Type B pancreatic cell (in vitro differentiated cells): Measurements from ENCODE around the gene ULK4. TPM values are rescaled to one million over a fixed set of nuclear protein-coding genes. Genes with fewer than 3 reads are reported as not detected.

ENCODE experiments used
- DNase-seq: peaks from one replicate; pipeline ENCODE4 v3.0.0; 2021; ENCODE audit warnings: mixed read lengths; ENCODE audit not compliant: unreplicated experiment; ENCODE audit errors: extremely low spot score
- H3K27ac Mint-ChIP-seq: 2 replicates; pipeline ENCODE4 v1.8.0; 2021; ENCODE audit warnings: mild to moderate bottlenecking, mixed read lengths
- H3K27me3 Mint-ChIP-seq: 2 replicates; pipeline ENCODE4 v1.8.0; 2021; ENCODE audit warnings: mixed read lengths
- H3K36me3 Mint-ChIP-seq: 2 replicates; pipeline ENCODE4 v1.8.0; 2021; ENCODE audit warnings: mixed read lengths
- H3K4me1 Mint-ChIP-seq: one replicate; pipeline ENCODE4 v1.8.0; 2021; ENCODE audit warnings: mixed read lengths; ENCODE audit not compliant: unreplicated experiment
- H3K4me3 Mint-ChIP-seq: 2 replicates; pipeline ENCODE4 v1.8.0; 2021; ENCODE audit warnings: mild to moderate bottlenecking, mixed read lengths
- H3K9me3 Mint-ChIP-seq: 2 replicates; pipeline ENCODE4 v1.8.0; 2021; ENCODE audit warnings: mixed read lengths
- total RNA-seq: library from RNA; stranded (reverse); gene quantifications from 2 replicates; pipeline ENCODE4 v1.2.1, GENCODE V29; 2021; ENCODE audit warnings: low replicate concordance
- TF ChIP-seq, protein P1 (sequence below): fragments of 200-600 bp; sonication (generic); conservative IDR thresholded peaks from 2 replicates; pipeline ENCODE4 v1.5.0; 2021; ENCODE audit warnings: antibody characterized with exemption, mild to moderate bottlenecking

The ULK4 gene
- total RNA-seq, 1 donor from 2014 or later = 10.7 TPM

GRCh38 chr3:41956574-41956973, 5.3 kb downstream of the ULK4 start:
- no peak for DNase-seq
- H3K4me3 Mint-ChIP-seq = no peak overlapping the region
- TF ChIP-seq, protein P1, sequence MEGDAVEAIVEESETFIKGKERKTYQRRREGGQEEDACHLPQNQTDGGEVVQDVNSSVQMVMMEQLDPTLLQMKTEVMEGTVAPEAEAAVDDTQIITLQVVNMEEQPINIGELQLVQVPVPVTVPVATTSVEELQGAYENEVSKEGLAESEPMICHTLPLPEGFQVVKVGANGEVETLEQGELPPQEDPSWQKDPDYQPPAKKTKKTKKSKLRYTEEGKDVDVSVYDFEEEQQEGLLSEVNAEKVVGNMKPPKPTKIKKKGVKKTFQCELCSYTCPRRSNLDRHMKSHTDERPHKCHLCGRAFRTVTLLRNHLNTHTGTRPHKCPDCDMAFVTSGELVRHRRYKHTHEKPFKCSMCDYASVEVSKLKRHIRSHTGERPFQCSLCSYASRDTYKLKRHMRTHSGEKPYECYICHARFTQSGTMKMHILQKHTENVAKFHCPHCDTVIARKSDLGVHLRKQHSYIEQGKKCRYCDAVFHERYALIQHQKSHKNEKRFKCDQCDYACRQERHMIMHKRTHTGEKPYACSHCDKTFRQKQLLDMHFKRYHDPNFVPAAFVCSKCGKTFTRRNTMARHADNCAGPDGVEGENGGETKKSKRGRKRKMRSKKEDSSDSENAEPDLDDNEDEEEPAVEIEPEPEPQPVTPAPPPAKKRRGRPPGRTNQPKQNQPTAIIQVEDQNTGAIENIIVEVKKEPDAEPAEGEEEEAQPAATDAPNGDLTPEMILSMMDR = no peak
- no peaks in the 10 kb centered on the region for H3K27me3 Mint-ChIP-seq
- H3K36me3 Mint-ChIP-seq = peaks cover 3% of the 10 kb centered on the region
- no peak overlapping the region for H3K27ac Mint-ChIP-seq
- no peaks in the 10 kb centered on the region for H3K9me3 Mint-ChIP-seq
- H3K4me1 Mint-ChIP-seq = peaks cover 9% of the 10 kb centered on the region

DNA sequence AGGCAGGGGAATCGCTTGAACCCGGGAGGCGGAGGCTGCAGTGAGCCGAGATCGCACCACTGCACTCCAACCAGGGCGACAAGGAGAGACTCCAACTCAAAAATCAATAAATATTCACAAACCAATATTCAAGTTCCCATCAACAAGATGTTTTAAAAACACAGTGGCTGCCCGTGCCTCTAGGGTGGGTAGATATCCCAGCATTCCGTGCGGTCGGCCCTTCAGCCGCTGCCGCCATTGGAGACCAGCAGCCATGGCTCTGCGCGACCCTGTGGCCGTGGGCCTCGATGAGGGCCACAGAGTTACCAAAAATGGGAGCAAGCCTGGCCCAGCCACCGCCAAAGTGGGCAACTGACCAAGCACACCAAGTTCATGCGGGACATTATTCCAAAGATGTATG, 6.7 kb downstream of the ULK4 start:
- Mint-ChIP-seq H3K36me3 (peaks cover 7% of the 10 kb centered on the region), H3K27ac (no peak overlapping the region), H3K4me3 (no peak overlapping the region), H3K27me3 (no peaks in the 10 kb centered on the region), H3K4me1 (no peaks in the 10 kb centered on the region), H3K9me3 (no peaks in the 10 kb centered on the region)
- TF ChIP-seq, protein P1 = no peak
- DNase-seq = no peak

DNA sequence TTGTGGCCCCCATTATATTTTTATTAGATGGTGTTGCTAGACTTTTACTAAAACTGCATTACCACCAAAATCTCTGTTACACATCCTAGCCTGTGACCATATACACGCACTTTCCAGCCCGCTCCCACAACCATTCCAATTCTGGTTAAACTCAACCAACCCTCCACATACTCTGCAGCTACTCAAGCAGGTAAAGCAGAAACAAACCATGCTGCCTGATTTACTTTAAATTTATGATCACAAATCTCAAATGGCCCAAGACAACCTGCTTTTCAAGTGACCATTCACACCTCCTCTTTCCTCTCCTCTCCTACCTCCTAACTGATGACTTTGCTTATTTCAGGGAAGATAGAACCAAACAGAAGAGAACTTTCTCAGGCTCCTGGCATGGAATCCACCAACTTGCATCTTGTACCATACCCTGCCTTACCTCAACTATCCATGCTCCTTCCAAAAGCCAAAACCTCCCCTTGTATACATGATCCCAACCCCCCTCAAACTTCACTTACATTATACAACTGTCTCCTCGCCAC, 18.5 kb downstream of the ULK4 start:
- no peaks in the 10 kb centered on the region for H3K27me3 Mint-ChIP-seq
- TF ChIP-seq, protein P1 = no peak

DNA sequence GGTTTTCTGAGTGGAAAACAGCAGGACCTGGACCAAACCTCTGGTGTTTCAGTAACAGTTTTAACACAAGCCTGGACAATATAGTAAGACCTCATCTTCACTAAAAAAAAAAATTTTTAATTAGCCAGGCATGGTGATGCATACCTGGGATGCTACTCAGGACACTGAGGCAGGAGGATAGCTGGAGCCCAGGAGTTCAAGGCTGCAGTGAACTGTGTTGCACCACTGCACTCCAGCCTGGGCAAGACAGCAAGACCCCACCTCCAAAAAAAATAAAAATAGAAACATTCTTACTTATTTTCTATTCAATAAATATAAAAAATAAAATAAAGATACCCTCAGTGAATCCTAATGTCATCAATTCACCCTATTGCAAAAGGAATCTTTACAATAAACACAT, 21.5 kb downstream of the ULK4 start:
- Mint-ChIP-seq H3K4me3 (no peak overlapping the region), H3K36me3 (peaks cover 4% of the 10 kb centered on the region), H3K27me3 (no peaks in the 10 kb centered on the region), H3K27ac (no peak overlapping the region), H3K4me1 (peaks cover 7% of the 10 kb centered on the region), H3K9me3 (no peaks in the 10 kb centered on the region)
- DNase-seq = no peak
- TF ChIP-seq, protein P1 = no peak

More for the DNA sequence above, 18.5 kb downstream of the ULK4 start:
- no peak for DNase-seq
- peaks cover 6% of the 10 kb centered on the region for H3K36me3 Mint-ChIP-seq
- H3K27ac Mint-ChIP-seq = no peak overlapping the region
- H3K4me3 Mint-ChIP-seq = no peak overlapping the region
- H3K9me3 Mint-ChIP-seq = no peaks in the 10 kb centered on the region
- H3K4me1 Mint-ChIP-seq = peaks cover 7% of the 10 kb centered on the region

GRCh38 chr3:41936384-41936783, 25.5 kb downstream of the ULK4 start:
- H3K36me3 Mint-ChIP-seq = peaks cover 9% of the 10 kb centered on the region
- DNase-seq = no peak
- no peaks in the 10 kb centered on the region for H3K27me3 Mint-ChIP-seq
- TF ChIP-seq, protein P1 = no peak
- H3K4me3 Mint-ChIP-seq = no peak overlapping the region
- no peak overlapping the region for H3K27ac Mint-ChIP-seq
- H3K9me3 Mint-ChIP-seq = no peaks in the 10 kb centered on the region
- no peaks in the 10 kb centered on the region for H3K4me1 Mint-ChIP-seq

DNA sequence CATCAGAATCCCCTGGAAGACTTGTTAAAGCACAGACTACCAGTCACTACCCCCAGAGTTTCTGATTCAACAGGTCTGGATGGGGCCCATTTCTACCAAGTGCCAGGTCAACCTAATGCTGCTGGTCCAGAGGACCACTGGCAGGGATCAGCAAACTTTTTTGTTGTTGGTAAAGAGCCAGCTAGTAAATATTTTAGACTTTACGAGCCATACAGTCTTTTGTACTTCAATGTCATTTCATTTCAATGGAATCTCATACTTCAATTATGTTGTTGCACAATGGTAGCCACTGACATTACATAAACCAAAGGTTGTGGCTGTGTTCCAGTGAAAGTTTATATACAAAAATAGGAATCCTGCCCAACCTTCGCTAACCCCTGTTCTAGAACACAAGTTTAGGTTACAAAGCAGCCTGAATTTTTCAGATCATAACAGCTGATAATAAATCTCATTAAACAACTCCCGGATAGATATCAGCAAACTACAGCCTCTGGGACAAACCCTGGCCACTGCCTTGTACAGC, 28.7 kb downstream of the ULK4 start:
- no peak overlapping the region for H3K4me3 Mint-ChIP-seq
- H3K27me3 Mint-ChIP-seq = no peaks in the 10 kb centered on the region
- TF ChIP-seq, protein P1 = no peak
- H3K9me3 Mint-ChIP-seq = no peaks in the 10 kb centered on the region
- H3K27ac Mint-ChIP-seq = no peak overlapping the region
- peaks cover 31% of the 10 kb centered on the region for H3K36me3 Mint-ChIP-seq
- DNase-seq = no peak
- no peaks in the 10 kb centered on the region for H3K4me1 Mint-ChIP-seq
